H1 (cell line): Measurements from ENCODE around the gene LRRC30.

Experiments
- EP300 ChIP-seq, 2 experiments: IDR thresholded peaks; 1 replicate in 1 of 2; 2 replicates in 1 of 2; pipeline ENCODE4 v1.6.1; 2011 to 2012; ENCODE audit warnings: low read depth in 2 of 2, low read length in 2 of 2, mild to moderate bottlenecking in 2 of 2, borderline replicate concordance in 1 of 2, inconsistent platforms in 1 of 2, moderate library complexity in 1 of 2
- EZH2 ChIP-seq: fragments of 200-600 bp; sonication (generic); IDR thresholded peaks from 2 replicates; pipeline ENCODE4 v1.7.1; 2012; ENCODE audit warnings: low read depth, mild to moderate bottlenecking, moderate library complexity, low read length, inconsistent platforms; ENCODE audit not compliant: severe bottlenecking
- GABPA ChIP-seq: IDR thresholded peaks from 2 replicates; pipeline ENCODE4 v1.6.1; 2011; ENCODE audit warnings: mild to moderate bottlenecking, low read length, moderate library complexity, borderline replicate concordance; ENCODE audit not compliant: insufficient read depth
- HDAC6 ChIP-seq: IDR thresholded peaks from one replicate; pipeline ENCODE4 v1.7.1; 2012; ENCODE audit warnings: low read depth, mild to moderate bottlenecking, inconsistent platforms, low read length, moderate library complexity
- JUND ChIP-seq: IDR thresholded peaks from 2 replicates; pipeline ENCODE4 v1.6.1; 2011; ENCODE audit warnings: mild to moderate bottlenecking, improper control_type of control experiment, low read length
- POLR2A ChIP-seq, 2 experiments: IDR thresholded peaks; 1 replicate in 1 of 2; 2 replicates in 1 of 2; pipeline ENCODE4 v1.6.1; 2011; ENCODE audit warnings: low read depth in 2 of 2, low read length in 2 of 2, mild to moderate bottlenecking in 2 of 2; ENCODE audit errors: control extremely low read depth in 1 of 2
- POLR2AphosphoS5 ChIP-seq: IDR thresholded peaks from 2 replicates; pipeline ENCODE4 v1.6.1; 2011; ENCODE audit warnings: low read depth, low read length
- RAD21 ChIP-seq, 2 experiments: IDR thresholded peaks in 1 of 2; conservative IDR thresholded peaks in 1 of 2; 2 replicates each; pipeline ENCODE4 v1.6.1; 2011; ENCODE audit warnings: low read depth in 2 of 2, low read length in 2 of 2, improper control_type of control experiment in 1 of 2, inconsistent platforms in 1 of 2, mild to moderate bottlenecking in 1 of 2, moderate library complexity in 1 of 2
- RFX5 ChIP-seq: IDR thresholded peaks from 2 replicates; pipeline ENCODE4 v1.6.1; 2011; ENCODE audit warnings: low read depth, low read length, improper control_type of control experiment, borderline replicate concordance
- SIRT6 ChIP-seq: IDR thresholded peaks from one replicate; pipeline ENCODE4 v1.7.1; 2012; ENCODE audit warnings: low read length, inconsistent platforms
- SUZ12 ChIP-seq: fragments of 200-600 bp; sonication (generic); IDR thresholded peaks from 2 replicates; pipeline ENCODE4 v1.6.1; 2012; ENCODE audit warnings: mild to moderate bottlenecking, inconsistent platforms, low read length, moderate library complexity, mixed read lengths
- TAF1 ChIP-seq: IDR thresholded peaks from 2 replicates; pipeline ENCODE4 v1.6.1; 2011; ENCODE audit warnings: mild to moderate bottlenecking, low read depth, low read length
- TAF7 ChIP-seq: optimal IDR thresholded peaks from 2 replicates; pipeline ENCODE3; 2011; ENCODE audit warnings: low read depth, mild to moderate bottlenecking, inconsistent platforms, low read length, moderate library complexity, borderline replicate concordance
- TF ChIP-seq, protein P1 (sequence below), 3 experiments: IDR thresholded peaks; 1 replicate in 2 of 3; 2 replicates in 1 of 3; pipeline versions ENCODE4 v1.5.1 to v1.6.1; 2011; ENCODE audit warnings: low read length in 3 of 3, mild to moderate bottlenecking in 3 of 3, inconsistent platforms in 2 of 3, low read depth in 1 of 3, moderate library complexity in 1 of 3; ENCODE audit not compliant: insufficient read depth in 1 of 3; ENCODE audit errors: control extremely low read depth in 1 of 3

DNA sequence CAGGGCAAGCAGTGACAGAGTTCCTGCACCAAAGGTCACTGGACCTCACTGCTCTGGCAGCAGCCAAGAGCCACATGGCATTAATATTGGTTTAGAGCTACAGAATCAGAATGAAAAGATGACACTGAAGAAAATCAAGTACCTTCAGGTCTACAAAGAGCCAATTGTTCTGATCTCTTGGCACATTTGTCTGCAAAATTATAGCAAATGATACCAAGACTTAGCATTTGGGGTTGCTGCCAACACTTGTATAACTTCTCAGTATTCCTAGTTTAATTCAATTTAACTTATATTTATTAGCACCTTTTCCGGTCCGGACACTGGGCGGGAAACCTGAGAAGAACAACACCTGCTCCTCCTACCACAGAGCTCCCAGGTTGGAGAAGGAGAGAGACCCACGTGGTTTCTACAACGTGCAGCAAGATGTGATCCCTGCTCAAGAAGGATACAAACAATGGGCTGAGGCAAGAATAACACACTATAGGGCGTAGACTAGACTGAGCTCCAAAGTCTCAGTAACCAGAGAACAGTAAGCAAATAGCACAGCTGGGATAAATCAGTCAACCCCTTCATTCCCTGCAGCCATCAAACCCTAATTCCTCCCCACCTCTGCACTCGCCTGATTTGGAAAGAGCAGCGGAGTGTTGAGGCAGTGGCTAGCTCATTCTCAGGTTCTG, 2.4 kb downstream of the LRRC30 start:
- TF ChIP-seq SUZ12: no peak
- TF ChIP-seq, protein P1, sequence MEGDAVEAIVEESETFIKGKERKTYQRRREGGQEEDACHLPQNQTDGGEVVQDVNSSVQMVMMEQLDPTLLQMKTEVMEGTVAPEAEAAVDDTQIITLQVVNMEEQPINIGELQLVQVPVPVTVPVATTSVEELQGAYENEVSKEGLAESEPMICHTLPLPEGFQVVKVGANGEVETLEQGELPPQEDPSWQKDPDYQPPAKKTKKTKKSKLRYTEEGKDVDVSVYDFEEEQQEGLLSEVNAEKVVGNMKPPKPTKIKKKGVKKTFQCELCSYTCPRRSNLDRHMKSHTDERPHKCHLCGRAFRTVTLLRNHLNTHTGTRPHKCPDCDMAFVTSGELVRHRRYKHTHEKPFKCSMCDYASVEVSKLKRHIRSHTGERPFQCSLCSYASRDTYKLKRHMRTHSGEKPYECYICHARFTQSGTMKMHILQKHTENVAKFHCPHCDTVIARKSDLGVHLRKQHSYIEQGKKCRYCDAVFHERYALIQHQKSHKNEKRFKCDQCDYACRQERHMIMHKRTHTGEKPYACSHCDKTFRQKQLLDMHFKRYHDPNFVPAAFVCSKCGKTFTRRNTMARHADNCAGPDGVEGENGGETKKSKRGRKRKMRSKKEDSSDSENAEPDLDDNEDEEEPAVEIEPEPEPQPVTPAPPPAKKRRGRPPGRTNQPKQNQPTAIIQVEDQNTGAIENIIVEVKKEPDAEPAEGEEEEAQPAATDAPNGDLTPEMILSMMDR (IDR thresholded peaks at IDR 0.05; ENCODE audit: control extremely low read depth in 1 of 3, insufficient read depth in 1 of 3, low read depth in 1 of 3, low read length in 3 of 3): no peak
- no peak for TF ChIP-seq GABPA
- no peak for TF ChIP-seq EZH2
- no peak for TF ChIP-seq SIRT6
- no peak for TF ChIP-seq HDAC6
- no peak for TF ChIP-seq POLR2A (IDR thresholded peaks at IDR 0.05; ENCODE audit: control extremely low read depth in 1 of 2, low read depth in 2 of 2, low read length in 2 of 2)
- TF ChIP-seq RAD21 (IDR thresholded peaks at IDR 0.05 in 1 of 2, conservative IDR thresholded peaks at IDR 0.05 in 1 of 2; ENCODE audit: low read depth in 2 of 2, low read length in 2 of 2): no peak
- TF ChIP-seq RFX5: no peak
- no peak for TF ChIP-seq JUND
- no peak for TF ChIP-seq TAF7
- no peak for TF ChIP-seq TAF1
- no peak for TF ChIP-seq POLR2AphosphoS5
- no peak for TF ChIP-seq EP300 (IDR thresholded peaks at IDR 0.05; ENCODE audit: borderline replicate concordance in 1 of 2, low read depth in 2 of 2, low read length in 2 of 2)
